GM03348 (cell line): Measurements from ENCODE around the gene MAPT.

Source experiments
- DNase-seq: peaks from one replicate; pipeline ENCODE4 v3.0.0; 2012; ENCODE audit warnings: low spot score

MAPT gene

DNA sequence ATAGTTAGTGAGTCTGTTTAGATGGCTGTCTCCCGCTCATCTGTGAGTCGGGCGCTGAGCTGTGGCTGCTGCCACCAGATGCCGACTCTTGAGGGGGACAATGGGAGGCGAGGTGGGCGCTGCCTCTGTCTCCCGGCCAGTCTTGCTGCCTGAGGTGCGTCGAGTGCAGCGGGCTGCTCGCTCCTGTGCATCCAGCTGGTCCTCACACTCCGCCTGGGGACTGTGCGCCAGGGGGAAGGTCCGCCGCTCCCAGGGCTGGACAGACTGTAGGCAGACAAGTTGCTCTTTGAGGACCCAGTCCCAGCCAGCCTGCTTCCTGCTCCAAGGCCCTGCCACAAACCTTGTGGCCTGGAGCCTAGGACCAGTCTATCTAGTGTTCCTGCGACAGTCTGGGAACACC, 137.1 kb downstream of the MAPT start:
- no peak for DNase-seq

DNA sequence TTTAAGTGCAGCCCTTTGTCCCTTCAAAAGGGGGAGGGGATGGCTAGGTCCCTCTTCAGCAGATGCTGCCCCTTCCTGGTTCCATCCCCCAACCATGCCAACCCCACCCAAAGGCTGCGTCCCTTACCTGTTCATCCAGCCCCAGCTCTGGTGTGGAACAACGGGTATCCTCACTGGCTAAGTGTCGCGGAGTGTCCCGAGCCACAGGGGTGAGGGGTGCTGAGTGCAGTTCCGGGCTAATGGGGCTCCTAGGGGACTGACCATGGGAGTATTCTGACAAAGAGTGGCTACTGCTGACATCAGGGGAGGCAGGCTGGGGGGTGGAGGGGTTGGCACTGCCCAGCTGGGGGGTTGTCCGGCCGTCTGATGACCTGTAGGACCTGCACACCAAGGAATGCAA, 137.6 kb downstream of the MAPT start:
- DNase-seq, result no peak

DNA sequence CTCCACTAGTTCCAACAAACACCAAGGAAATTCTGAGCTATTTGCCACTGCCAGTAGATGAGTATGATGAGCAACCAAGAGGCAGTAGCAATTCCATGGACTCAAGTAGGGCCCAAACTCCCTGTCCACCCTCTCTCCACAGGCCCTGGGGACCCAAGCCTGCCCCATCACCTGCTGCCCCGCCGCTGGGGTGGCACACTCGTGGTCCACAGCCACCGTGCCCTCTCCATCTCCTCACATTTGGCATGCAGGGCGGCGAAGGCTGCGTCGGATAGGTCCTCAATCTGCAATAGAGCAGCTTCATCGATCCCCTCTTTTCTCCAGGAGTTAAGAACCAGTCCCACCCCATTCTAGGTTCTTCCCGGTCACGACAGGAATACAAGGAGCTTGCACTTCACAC, 138.6 kb downstream of the MAPT start:
- DNase-seq, result no peak

DNA sequence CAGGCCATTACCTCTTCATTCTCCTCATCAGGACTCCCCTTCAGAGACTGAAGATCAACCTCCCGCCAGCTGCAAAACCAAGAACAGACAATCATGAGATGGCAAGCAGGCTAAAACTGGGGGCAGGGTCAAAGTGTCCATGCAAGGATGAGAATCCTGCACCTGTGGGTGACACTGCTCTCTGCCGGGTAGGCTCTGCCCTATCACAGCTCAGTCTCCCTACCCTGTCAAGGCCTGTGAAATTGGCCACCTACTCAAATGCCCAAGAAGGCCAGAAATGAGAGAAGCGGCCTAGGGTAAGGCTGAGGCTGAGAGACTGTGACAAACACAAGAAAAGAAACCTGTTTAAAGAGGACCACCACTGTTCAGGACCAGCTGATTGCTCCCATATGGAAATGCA, 139.0 kb downstream of the MAPT start:
- DNase-seq, result no peak

DNA sequence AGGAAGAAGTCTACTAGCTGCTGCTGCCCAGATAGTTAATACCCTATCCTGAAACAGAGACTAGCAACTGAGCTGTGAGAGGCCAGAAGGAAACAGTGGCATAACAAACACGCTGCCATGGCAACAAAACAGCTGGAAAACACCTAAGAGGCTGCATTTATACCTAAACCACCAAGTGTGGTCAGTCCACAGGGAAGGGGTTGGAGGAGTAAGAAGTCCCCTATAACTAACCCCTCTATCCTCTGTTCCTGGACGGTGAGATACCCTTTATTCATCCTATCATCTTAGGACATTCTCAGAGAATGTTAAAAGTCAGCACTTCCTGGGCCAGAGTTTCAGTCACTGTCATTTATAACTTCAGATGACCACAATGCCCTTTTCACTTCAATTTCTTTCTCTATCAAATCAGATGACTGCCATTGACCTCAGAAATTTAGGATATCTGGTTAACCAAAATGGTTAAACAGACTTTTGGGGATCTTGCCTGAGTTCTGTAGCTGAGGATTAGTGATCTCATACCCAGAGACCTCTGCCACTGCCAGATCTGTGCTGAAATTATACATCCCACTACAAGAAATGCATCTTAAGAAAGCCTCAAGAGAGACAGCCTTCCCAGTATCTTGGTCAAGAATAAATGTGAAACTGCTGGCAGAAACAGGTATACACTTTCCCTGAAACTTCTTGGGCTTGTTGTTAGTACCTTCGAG, 140.9 kb downstream of the MAPT start:
- DNase-seq, result no peak

DNA sequence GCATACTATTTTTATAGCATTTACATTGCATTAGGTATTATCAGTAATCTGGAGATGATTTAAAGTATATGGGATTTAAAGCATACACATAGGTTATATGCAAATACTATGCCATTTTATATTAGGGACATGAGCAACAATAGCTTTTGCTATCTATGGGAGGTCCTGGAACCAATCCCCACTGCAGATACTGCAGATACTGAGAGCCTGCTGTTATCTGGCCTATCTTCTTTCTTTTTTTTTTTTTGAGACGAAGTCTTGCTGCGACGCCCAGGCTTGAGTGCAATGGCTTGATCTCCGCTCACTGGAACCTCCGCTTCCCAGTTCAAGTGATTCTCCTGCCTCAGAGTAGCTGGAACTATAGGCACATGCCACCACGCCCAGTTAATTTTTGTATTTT, 142.1 kb downstream of the MAPT start:
- DNase-seq, result no peak

DNA sequence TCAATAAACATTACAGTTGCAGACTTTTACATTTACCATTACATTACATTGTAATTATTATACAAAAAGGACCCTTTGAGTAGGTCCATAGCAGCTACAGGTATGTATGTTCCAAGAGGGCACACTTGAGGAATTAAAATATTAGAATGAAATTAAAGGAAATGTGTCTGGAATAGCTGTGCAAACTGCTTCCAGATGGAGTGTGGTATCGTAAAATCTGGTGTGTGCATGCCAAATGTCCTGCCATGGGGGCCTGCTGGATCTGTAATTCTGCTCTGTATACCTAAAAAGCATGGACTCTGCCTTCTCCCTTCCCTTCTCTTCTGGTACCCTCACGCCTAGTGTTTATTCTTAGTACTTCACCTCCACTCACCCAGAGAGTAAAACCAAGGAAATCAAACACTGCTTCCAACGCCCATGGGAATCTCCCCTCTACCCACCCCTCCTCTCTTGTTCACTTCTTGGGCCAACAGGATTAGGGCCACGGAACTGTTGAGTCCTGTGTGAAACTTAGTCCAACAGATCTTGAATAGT, 143.4 kb downstream of the MAPT start:
- DNase-seq, result no peak

DNA sequence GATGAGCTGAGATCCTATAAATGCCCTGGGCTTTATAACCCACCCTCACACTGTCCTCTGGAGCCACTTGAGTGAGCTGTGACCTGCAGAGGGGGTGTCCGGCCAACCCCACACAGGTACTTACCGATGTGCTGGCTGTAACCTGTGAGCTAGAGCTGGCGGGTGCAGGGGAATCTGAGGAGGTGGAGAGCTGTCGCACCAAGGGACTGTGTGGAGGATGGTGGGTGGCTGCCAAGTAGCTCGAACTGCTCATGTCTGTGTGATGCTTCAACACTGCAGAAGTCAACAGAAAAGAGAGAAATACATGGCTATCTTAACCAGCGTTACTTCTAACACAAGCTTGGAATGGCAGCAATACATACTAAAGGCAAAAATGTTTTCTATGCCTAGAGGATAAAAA, 144.1 kb downstream of the MAPT start:
- no peak for DNase-seq

DNA sequence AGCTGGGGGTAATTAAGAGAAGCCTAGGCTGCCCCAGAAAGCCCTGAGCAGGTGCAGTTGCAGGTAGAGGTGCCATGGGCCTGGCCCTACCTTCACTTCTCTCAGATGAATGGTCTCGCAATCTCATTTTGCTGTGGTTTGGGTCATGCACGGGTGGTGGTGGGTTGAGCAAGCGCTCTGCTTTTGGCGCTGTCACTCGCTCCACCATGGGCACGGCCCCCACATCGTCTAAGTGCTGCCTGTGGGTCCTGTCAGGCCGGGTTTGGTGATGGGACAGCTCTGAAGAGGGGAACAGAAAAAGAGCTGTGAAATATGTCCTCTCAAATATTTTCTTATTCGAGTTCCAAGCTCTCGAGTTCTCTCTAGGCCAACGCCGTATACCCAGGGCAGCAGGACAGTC, 144.6 kb downstream of the MAPT start:
- no peak for DNase-seq

DNA sequence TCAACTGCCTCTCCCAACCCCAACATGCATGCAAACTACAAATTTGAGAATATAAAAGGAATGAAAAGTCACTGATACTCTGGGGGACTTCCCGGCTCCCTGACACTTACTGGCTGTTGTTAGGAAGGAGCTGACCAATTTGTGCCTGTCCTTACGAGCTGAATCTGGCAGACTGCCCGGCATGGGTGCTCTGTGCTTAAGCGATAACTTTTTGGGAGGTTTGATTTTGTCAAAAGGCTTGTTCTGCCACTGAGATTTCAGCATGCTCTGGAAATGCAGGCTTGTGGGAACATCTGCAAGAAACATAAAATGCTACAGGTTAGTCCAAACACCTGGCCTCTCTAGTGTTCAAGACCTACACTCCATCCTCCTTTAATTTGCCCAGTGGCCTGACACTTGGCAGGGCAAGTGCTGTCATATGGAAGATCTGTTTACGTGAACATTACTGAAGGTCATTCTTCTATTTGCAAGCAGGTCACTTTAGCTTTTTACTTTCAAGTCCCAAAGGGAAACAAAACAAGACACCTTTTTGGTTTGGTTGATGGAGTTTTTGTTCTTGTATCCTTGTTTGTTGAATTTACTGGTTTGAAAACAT, 145.3 kb downstream of the MAPT start:
- no peak for DNase-seq

DNA sequence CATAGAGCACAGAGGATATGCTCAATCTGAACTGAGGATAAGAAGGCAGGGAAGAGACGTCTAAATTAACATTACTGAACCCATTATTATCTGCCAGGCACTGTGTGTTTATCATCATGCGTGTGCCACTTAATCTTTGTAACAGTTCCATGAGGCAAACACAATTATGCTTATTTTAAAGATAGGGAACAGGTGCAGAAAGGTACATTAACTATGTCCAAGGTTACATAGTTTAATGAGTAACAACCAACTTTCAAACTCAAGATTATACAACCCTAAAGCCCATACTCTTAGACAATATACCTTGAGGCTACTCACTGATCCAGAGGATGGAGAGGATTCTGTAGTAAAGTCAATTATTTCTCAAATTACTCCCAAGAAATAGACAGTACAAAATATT, 147.9 kb downstream of the MAPT start:
- no peak for DNase-seq

DNA sequence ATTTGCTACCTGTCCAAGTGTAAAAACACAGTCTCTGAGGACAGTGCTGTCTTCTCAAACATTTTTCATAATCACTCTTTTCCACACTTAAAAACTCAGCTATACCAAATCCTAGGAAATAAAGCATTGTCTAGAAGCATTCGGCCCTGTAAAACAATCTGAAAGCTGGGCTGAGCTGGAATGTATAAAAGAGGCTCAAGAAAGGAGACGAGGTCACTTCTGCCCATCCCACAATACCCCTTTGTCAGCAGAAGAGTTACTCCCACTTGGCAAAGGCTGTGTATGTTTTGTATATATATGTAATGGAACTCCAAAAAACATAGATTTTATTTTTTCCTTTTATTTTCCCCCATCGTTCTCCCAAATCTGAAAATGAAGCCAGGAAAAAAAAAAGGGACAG, 148.6 kb downstream of the MAPT start:
- no peak for DNase-seq

DNA sequence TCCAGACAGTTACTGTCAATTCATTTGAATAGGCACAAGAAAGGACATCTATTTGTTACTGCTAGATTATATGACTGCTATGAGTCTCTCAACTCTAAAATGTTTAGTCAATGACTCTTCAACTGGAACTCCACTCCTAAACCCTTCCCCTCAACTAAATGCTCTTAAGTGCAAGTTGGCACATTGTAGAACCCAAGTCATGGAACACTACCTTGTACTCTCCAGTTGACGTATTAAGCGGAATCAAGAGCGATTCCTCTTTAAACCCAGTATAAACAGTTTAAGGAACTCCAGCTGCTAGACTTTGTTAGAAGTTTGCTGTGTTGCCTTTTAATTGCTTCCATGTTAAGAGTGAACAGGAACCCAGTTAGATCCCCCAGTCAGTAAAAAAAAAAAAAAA, 149.3 kb downstream of the MAPT start:
- DNase-seq, result no peak

DNA sequence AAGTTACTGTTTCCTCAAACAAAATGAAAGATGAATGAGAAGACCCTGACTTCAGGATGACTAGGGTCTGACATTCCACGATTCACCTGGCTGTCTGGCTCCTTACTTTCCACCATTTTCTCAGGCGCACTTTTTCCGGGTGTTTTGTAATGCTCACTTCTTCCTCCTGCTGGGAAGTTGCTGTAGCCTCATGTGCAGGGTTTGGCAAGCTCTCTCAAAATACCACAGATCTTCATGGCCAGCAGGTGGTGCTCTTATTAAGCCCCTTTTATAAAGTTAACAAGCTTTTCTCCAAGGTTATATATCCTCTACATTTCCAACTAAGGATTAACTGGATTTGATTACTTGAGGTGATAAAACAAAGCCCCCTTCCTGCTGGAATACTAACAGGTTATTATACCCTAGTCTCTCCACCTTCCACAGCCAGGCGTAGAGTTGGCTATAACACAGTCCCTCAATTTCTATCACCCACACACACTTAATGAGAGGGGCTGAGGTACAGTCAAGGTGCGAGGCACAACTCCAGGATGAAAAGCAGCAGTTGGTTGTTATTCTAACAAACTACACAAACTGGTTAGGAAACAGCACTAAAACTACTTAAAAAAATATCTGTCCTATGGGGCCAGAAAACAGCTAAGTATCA, 150.1 kb downstream of the MAPT start:
- peak; percentile 83 for DNase-seq

DNA sequence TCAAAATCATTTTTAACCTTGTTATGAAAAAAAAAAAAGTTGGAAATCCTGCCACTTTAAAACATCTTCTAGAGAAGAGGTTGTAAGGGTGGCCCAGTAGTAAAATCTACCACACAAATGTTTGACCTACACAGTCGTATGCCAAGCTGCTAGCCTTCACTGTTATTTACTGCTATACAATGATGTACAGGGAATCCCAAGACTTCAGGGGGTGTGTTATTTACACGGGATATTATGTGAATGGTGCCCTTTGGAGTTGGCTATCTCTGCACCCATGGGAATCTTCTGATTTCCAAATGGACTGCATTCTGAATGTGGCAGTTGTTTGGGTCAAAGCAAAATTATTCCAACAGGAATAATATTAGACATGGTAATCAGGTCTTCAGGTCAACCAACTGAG, 150.6 kb downstream of the MAPT start:
- DNase-seq, result no peak

DNA sequence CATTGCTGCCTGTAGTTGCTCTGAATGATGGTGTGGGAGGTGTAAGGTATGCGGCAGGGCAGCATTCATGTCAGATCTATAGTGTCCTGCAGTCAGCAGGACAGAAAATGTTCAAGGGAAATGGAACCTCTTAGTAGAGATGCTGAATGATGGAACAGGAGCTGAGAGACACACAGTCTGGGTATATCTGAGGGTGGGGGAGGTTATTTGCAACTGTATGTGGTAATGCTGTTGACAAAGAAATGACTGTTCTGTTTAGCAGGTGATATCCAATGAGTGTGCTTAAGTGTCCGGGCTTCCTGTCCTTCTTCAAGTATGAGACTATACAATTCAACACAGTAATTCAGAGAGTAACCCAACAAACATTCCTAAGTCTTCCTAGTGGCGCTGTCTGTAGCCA, 151.3 kb downstream of the MAPT start:
- DNase-seq, result no peak

DNA sequence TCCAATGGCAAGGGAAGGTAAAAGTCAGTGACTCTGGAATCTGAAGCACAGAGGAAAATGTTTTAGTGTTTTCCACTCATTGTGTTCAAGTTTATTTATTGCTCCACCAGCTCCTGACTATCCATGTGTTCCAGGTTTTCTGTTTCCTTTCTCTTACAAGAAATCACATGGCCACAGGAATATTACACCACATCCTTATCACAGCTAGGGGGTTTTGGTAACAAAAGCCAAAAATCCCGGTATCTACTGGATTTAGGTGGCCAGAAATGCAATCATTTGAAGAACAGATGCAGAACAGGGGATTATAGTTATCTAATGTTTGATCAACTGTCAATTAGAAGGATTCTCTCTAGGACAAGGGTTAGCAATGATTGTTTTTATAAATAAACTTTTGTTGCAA, 152.6 kb downstream of the MAPT start:
- no peak for DNase-seq

DNA sequence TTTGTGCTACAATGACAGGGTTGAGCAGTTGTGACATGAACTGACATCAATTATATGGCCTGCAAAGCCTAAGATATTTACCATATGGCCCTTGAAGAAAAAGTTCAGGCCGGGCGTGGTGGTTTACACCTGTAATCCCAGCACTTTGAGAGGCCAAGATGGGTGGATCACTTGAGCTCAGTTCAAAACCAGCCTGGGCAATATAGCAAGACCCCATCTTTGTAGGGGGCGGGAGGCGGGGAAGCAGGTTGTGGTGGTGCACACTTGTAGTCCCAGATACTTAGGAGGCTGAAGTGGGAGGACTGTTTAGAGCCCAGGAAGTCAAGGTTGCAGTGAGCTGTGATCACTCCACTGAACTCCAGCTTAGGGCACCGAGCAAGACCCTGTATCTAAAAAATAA, 153.0 kb downstream of the MAPT start:
- no peak for DNase-seq

DNA sequence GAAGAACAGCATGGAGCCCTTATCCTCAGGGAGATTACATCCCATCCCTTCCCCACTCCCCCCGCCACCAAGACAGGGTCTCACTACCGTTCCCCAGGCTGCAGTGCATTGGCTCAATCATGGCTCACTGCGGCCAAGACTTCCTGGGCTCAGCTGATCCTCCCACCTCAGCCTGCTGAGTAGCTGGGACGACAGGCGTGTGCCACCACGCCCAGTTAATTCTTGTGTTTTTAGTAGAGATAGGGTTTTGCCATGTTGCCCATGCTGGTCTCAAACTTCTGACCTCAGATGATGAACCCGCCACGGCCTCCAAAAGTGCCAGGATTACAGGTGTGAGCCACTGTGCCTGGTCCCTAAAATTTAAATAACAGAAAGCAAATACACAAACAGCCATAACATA, 153.5 kb downstream of the MAPT start:
- no peak for DNase-seq

DNA sequence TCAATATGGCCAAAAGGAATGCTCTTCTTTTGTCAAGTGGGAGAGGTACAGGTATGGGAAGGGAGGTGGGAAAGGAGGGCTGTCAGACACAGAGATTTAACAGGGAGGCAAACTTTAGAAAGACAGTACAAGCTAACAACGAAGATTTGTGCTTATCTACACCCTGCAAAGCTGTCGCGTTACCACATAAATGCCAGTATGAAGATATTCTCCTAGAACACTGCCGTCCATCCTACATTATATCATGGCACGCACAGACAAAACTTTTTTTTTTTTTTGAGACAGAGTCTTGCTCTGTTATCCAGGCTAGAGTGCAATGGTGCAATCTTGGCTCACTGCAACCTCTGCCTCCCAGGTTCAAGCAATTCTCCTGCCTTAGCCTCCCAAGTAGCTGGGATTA, 155.3 kb downstream of the MAPT start:
- no peak for DNase-seq

DNA sequence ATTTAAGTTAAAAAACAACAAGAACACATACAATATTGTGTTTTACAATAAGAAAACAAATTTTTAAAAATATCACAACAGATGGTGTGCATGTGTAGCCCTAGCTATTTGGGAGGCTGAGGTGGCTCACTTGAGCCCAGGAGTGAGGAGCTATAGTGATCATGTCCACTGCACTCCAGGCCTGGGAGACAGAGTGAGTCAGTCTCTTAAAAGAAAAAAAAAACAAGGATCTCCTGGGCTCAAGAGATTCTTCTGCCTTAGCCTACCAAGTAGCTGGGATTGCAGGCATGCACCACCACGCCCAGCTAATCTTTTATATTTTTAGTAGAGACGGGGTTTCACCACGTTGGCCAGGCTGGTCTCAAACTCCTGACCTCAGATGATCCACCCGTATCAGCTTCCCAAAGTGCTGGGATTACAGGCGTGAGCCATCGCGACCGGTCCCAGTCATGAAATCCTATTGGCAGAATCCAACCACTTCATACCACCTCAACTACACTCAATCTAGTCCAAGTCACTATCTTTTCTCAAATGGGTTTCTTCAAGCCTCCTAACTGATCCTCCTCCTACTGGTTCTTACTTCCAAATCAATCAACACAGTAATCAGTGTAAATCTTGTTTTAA, 159.7 kb downstream of the MAPT start:
- no peak for DNase-seq

DNA sequence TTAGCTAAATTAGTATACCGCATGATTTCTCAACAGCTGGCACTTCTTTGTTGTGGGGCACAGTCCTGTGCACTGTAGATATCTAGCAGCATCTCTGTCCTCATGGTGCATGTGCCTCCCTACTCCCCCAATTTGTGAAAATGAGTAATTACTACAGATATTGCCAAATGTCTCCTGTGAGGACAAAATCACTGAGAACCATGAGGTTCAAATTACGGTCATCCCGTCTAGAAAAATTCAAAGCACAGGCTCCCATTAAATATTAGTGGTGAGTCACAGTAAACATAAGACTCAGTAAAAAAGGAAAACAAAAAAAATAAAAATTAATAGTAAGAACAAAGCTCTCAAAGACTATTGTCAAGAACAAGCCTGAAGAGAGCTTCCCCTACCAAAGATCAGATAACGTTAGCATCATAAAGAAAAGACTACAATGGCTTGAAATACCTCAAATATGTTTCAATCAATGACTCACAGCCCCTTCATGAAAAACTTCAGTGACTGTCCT, 162.5 kb downstream of the MAPT start:
- peak; percentile 55 for DNase-seq

DNA sequence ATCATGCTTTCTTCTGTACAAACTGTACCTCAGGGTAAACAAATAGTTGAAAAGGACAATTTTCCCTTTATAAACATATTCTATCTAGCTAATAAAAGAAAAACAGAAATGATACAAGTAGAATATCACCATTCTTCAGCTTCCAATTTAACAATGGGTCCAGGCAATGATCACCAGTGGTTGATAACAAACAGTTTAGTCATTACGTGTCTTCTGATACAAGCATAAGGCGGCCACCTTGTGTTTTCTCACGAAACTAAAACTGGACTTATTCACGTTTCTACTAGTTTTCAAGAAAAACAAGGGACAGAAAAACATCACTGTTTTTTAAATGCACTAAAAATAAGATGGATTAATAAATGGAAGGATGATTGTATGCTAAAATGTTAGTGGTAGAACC, 163.0 kb downstream of the MAPT start:
- no peak for DNase-seq
